ENCODE measurements around the gene HP.
A peak's percentile ranks its signal among the peaks of the same experiment; 100 is the strongest.
"Not testable (repeated sequence)": the region's sequence is repeated elsewhere in the genome, so short reads cannot be mapped to it uniquely, and the experiment has no call there.

HP gene

GRCh38 chr16:72043539-72043938, 10.8 kb upstream of the HP start:
- DNase-seq = no peak

- no peak for DNase-seq
Measured at GRCh38 chr16:72044296-72044695, 10.0 kb upstream of the HP start.

GRCh38 chr16:72044825-72045359, 9.4 kb upstream of the HP start:
- DNase-seq = no peak

GRCh38 chr16:72049110-72049509, 5.2 kb upstream of the HP start:
- DNase-seq = no peak

- DNase-seq = peak; percentile 9
Measured at GRCh38 chr16:72050769-72051464, 3.4 kb upstream of the HP start.

- peak; percentile 78 for DNase-seq
Measured at GRCh38 chr16:72051818-72052217, 2.5 kb upstream of the HP start.

- no peak for DNase-seq
Measured at GRCh38 chr16:72055911-72056310, 1.6 kb downstream of the HP start.

- DNase-seq = not testable (repeated sequence)
Measured at GRCh38 chr16:72057313-72057712, 3.0 kb downstream of the HP start.

GRCh38 chr16:72059060-72059459, 4.8 kb downstream of the HP start:
- DNase-seq = not testable (repeated sequence)

GRCh38 chr16:72060405-72060804, 6.1 kb downstream of the HP start:
- no peak for DNase-seq

GRCh38 chr16:72061564-72061963, 7.3 kb downstream of the HP start:
- no peak for DNase-seq

GRCh38 chr16:72064361-72064894, 10.1 kb downstream of the HP start:
- DNase-seq = no peak

GRCh38 chr16:72066747-72067146, 12.4 kb downstream of the HP start:
- peak; percentile 46 for DNase-seq

GRCh38 chr16:72068930-72069329, 14.6 kb downstream of the HP start:
- DNase-seq = no peak

- no peak for DNase-seq
Measured at GRCh38 chr16:72072514-72073342, 18.4 kb downstream of the HP start.

GRCh38 chr16:72073560-72074230, 19.4 kb downstream of the HP start:
- no peak for DNase-seq

- DNase-seq = not testable (repeated sequence)
Measured at GRCh38 chr16:72075067-72075466, 20.8 kb downstream of the HP start.

GRCh38 chr16:72076991-72077706, 22.8 kb downstream of the HP start:
- not testable (repeated sequence) for DNase-seq

GRCh38 chr16:72083778-72084404, 29.6 kb downstream of the HP start:
- DNase-seq = no peak

- no peak for DNase-seq
Measured at GRCh38 chr16:72084445-72084844, 30.1 kb downstream of the HP start.

GRCh38 chr16:72085002-72085401, 30.7 kb downstream of the HP start:
- no peak for DNase-seq

GRCh38 chr16:72091217-72091616, 36.9 kb downstream of the HP start:
- DNase-seq = no peak
